Neural cell (in vitro differentiated cells): ENCODE measurements around the gene MYO1F. TPM values are rescaled to one million over a fixed set of nuclear protein-coding genes. Genes with fewer than 3 reads are reported as not detected.

ENCODE experiments used
- H2AFZ ChIP-seq: fragments of 200-600, 300-800 bp; sonication (generic), shearing (Covaris generic); 2 replicates; pipeline ENCODE4 v1.6.0; 2014; ENCODE audit warnings: low read depth, mild to moderate bottlenecking, antibody characterized with exemption, low read length, moderate library complexity
- H3F3A ChIP-seq: fragments of 200-600 bp; shearing (Covaris generic); 2 replicates; pipeline ENCODE4 v1.6.1; 2016; ENCODE audit warnings: mild to moderate bottlenecking, moderate library complexity, mixed read lengths, antibody characterized with exemption, low read length; ENCODE audit not compliant: insufficient read depth, poor library complexity, severe bottlenecking
- H3K27ac ChIP-seq: fragments of 200-600, 300-800 bp; sonication (generic), shearing (Covaris generic); 2 replicates; pipeline ENCODE4 v1.5.1; 2014; ENCODE audit warnings: mild to moderate bottlenecking, low read length, moderate library complexity
- H3K27me3 ChIP-seq: fragments of 300-800, 200-600 bp; sonication (generic), shearing (Covaris generic); 2 replicates; pipeline ENCODE4 v1.6.0; 2014; ENCODE audit warnings: mild to moderate bottlenecking, low read depth, low read length, moderate library complexity; ENCODE audit not compliant: insufficient read depth
- H3K36me3 ChIP-seq: fragments of 300-800, 200-600 bp; sonication (generic), shearing (Covaris generic); 2 replicates; pipeline ENCODE4 v1.5.1; 2014; ENCODE audit warnings: mild to moderate bottlenecking, antibody characterized with exemption, low read length, moderate library complexity; ENCODE audit not compliant: insufficient read depth
- H3K4me2 ChIP-seq: fragments of 300-800, 200-600 bp; sonication (generic), shearing (Covaris generic); 2 replicates; pipeline ENCODE4 v1.6.0; 2014; ENCODE audit warnings: mild to moderate bottlenecking, low read length
- H3K4me3 ChIP-seq: fragments of 300-800, 200-600 bp; sonication (generic), shearing (Covaris generic); 2 replicates; pipeline ENCODE4 v1.5.1; 2014; ENCODE audit warnings: mild to moderate bottlenecking, low read length, moderate library complexity
- H3K79me2 ChIP-seq: fragments of 200-600 bp; shearing (Covaris generic); replicated peaks from 2 replicates; pipeline ENCODE4 v1.6.0; 2014; ENCODE audit warnings: mild to moderate bottlenecking, low read length, moderate library complexity; ENCODE audit not compliant: insufficient read depth
- H3K9ac ChIP-seq: fragments of 300-800, 200-600 bp; sonication (generic), shearing (Covaris generic); 2 replicates; pipeline ENCODE4 v1.6.1; 2016; ENCODE audit warnings: mild to moderate bottlenecking, low read length, mixed read lengths
- H3K9me2 ChIP-seq: fragments of 200-600 bp; shearing (Covaris generic); 2 replicates; pipeline ENCODE4 v1.6.1; 2016; ENCODE audit warnings: mild to moderate bottlenecking, low read length, mixed read lengths; ENCODE audit not compliant: insufficient read depth
- H3K9me3 ChIP-seq: fragments of 200-600, 300-800 bp; sonication (generic), shearing (Covaris generic); 2 replicates; pipeline ENCODE4 v1.6.1; 2016; ENCODE audit warnings: mild to moderate bottlenecking, mixed run types, low read length, moderate library complexity, mixed read lengths
- H4K20me1 ChIP-seq: fragments of 200-600 bp; shearing (Covaris generic); 2 replicates; pipeline ENCODE4 v1.6.1; 2016; ENCODE audit warnings: mild to moderate bottlenecking, mixed run types; ENCODE audit not compliant: insufficient read depth
- EP300 ChIP-seq: fragments of 450-650 bp; conservative IDR thresholded peaks from 2 replicates; pipeline ENCODE4 v1.6.1; 2014; ENCODE audit warnings: antibody characterized with exemption, mild to moderate bottlenecking, moderate library complexity; ENCODE audit not compliant: poor library complexity, severe bottlenecking
- EZH2 ChIP-seq: fragments of 200-600, 300-800 bp; shearing (Covaris generic), sonication (generic); IDR thresholded peaks from 2 replicates; pipeline ENCODE4 v1.6.1; 2014; ENCODE audit warnings: antibody characterized with exemption, low read length, borderline replicate concordance, mild to moderate bottlenecking; ENCODE audit not compliant: insufficient read depth, poor library complexity, severe bottlenecking
- MXI1 ChIP-seq: fragments of 450-650 bp; conservative IDR thresholded peaks from 2 replicates; pipeline ENCODE4 v1.6.1; 2014; ENCODE audit warnings: antibody characterized with exemption, mild to moderate bottlenecking; ENCODE audit not compliant: poor library complexity, severe bottlenecking
- POLR2AphosphoS5 ChIP-seq: IDR thresholded peaks from 2 replicates; pipeline ENCODE4 v1.6.1; 2012
- RAD21 ChIP-seq: fragments of 450-650 bp; conservative IDR thresholded peaks from 2 replicates; pipeline ENCODE4 v1.6.1; 2014; ENCODE audit warnings: antibody characterized with exemption, mild to moderate bottlenecking, moderate library complexity
- SMC3 ChIP-seq: fragments of 450-650 bp; conservative IDR thresholded peaks from 2 replicates; pipeline ENCODE4 v1.6.1; 2014; ENCODE audit warnings: antibody characterized with exemption, mild to moderate bottlenecking, moderate library complexity; ENCODE audit not compliant: poor library complexity
- TAF1 ChIP-seq: IDR thresholded peaks from 2 replicates; pipeline ENCODE4 v1.6.1; 2012; ENCODE audit warnings: low read depth
- polyA plus RNA-seq: library from polyadenylated mRNA; depleted of rRNA; stranded (reverse); fragments of >200 nt; gene quantifications from 2 replicates; pipeline ENCODE4 v1.2.3, GENCODE V29; 2014
- TF ChIP-seq, protein P1 (sequence below): IDR thresholded peaks from 2 replicates; pipeline ENCODE4 v1.6.1; 2012; ENCODE audit warnings: borderline replicate concordance
- TF ChIP-seq, protein P2 (sequence below): fragments of 450-650 bp; IDR thresholded peaks from 2 replicates; pipeline ENCODE4 v1.5.1; 2014; ENCODE audit warnings: antibody characterized with exemption, mild to moderate bottlenecking, moderate library complexity; ENCODE audit not compliant: poor library complexity, severe bottlenecking

The MYO1F gene
- polyA plus RNA-seq, 1 donor from 2014 or later: 0.40 TPM

DNA sequence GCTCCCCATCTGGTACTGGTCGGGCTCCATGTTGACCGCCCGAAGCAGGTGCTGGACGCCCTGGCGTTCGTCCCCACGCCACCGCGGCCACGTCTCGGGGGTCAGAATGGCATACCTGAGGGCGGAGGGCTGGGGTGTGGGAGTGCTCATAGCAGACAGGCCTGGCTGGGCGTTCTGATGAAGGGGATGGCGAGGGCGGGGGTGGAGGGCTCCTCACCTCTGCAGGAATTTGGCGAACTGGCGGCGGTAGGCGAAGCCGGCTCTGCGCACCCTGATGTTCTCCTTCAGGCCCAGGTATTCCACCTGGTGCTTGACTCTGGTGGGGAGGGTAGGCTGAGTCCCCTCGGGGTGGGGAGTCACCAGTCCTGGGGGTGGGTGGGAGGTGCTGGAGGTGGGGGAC, 41.0 kb downstream of the MYO1F start:
- no peak overlapping the region for H3K27ac ChIP-seq
- no peaks in the 10 kb centered on the region for H3K36me3 ChIP-seq
- H3K27me3 ChIP-seq: no peaks in the 10 kb centered on the region
- H3F3A ChIP-seq: no peaks in the 10 kb centered on the region
- no peaks in the 10 kb centered on the region for H4K20me1 ChIP-seq
- TF ChIP-seq TAF1 (no peak), POLR2AphosphoS5 (no peak), RAD21 (no peak), EZH2 (no peak), EP300 (no peak), MXI1 (no peak), SMC3 (no peak)
- TF ChIP-seq, protein P1, sequence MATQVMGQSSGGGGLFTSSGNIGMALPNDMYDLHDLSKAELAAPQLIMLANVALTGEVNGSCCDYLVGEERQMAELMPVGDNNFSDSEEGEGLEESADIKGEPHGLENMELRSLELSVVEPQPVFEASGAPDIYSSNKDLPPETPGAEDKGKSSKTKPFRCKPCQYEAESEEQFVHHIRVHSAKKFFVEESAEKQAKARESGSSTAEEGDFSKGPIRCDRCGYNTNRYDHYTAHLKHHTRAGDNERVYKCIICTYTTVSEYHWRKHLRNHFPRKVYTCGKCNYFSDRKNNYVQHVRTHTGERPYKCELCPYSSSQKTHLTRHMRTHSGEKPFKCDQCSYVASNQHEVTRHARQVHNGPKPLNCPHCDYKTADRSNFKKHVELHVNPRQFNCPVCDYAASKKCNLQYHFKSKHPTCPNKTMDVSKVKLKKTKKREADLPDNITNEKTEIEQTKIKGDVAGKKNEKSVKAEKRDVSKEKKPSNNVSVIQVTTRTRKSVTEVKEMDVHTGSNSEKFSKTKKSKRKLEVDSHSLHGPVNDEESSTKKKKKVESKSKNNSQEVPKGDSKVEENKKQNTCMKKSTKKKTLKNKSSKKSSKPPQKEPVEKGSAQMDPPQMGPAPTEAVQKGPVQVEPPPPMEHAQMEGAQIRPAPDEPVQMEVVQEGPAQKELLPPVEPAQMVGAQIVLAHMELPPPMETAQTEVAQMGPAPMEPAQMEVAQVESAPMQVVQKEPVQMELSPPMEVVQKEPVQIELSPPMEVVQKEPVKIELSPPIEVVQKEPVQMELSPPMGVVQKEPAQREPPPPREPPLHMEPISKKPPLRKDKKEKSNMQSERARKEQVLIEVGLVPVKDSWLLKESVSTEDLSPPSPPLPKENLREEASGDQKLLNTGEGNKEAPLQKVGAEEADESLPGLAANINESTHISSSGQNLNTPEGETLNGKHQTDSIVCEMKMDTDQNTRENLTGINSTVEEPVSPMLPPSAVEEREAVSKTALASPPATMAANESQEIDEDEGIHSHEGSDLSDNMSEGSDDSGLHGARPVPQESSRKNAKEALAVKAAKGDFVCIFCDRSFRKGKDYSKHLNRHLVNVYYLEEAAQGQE: no peak
- TF ChIP-seq, protein P2, sequence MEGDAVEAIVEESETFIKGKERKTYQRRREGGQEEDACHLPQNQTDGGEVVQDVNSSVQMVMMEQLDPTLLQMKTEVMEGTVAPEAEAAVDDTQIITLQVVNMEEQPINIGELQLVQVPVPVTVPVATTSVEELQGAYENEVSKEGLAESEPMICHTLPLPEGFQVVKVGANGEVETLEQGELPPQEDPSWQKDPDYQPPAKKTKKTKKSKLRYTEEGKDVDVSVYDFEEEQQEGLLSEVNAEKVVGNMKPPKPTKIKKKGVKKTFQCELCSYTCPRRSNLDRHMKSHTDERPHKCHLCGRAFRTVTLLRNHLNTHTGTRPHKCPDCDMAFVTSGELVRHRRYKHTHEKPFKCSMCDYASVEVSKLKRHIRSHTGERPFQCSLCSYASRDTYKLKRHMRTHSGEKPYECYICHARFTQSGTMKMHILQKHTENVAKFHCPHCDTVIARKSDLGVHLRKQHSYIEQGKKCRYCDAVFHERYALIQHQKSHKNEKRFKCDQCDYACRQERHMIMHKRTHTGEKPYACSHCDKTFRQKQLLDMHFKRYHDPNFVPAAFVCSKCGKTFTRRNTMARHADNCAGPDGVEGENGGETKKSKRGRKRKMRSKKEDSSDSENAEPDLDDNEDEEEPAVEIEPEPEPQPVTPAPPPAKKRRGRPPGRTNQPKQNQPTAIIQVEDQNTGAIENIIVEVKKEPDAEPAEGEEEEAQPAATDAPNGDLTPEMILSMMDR: no peak
- H3K9ac ChIP-seq: no peak overlapping the region
- H2AFZ ChIP-seq: no peak overlapping the region
- no peaks in the 10 kb centered on the region for H3K9me3 ChIP-seq
- no peak overlapping the region for H3K4me2 ChIP-seq
- no peaks in the 10 kb centered on the region for H3K79me2 ChIP-seq
- H3K9me2 ChIP-seq: no peaks in the 10 kb centered on the region
- H3K4me3 ChIP-seq: no peak overlapping the region

DNA sequence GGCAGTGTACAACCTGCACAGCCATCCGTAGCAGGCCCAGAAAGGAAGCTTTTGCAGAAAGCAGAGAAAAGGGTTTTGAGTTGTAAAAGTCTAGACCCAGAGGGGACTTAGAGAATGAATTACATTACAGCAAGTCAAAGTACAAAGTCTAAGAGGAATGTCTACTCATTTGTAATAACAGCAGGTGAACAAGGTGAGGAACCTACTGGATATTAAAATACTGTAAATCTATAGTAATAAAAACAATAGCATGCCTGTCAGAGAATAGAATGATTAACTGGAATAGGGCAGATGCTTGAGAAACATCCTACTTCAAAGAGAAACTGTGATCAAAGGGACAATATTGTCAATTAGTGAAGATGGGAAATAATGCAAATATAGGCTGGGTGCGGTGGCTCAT, 45.0 kb downstream of the MYO1F start:
- no peaks in the 10 kb centered on the region for H3K36me3 ChIP-seq
- no peak overlapping the region for H3K27ac ChIP-seq
- H3K79me2 ChIP-seq: no peaks in the 10 kb centered on the region
- TF ChIP-seq, protein P2: no peak
- TF ChIP-seq, protein P1: no peak
- TF ChIP-seq MXI1: no peak
- no peak for TF ChIP-seq RAD21
- TF ChIP-seq POLR2AphosphoS5: no peak
- no peak for TF ChIP-seq EP300
- no peak for TF ChIP-seq TAF1
- no peak for TF ChIP-seq SMC3
- no peak for TF ChIP-seq EZH2
- H2AFZ ChIP-seq: no peak overlapping the region
- no peaks in the 10 kb centered on the region for H4K20me1 ChIP-seq
- no peak overlapping the region for H3K9ac ChIP-seq
- H3F3A ChIP-seq: no peaks in the 10 kb centered on the region
- no peak overlapping the region for H3K4me3 ChIP-seq
- H3K9me3 ChIP-seq: no peaks in the 10 kb centered on the region
- no peaks in the 10 kb centered on the region for H3K9me2 ChIP-seq
- H3K4me2 ChIP-seq: no peak overlapping the region
- no peaks in the 10 kb centered on the region for H3K27me3 ChIP-seq
